Measurements from ENCODE around the gene SRP54.
A peak's percentile ranks its signal among the peaks of the same experiment; 100 is the strongest.
"Not testable (repeated sequence)": the region's sequence is repeated elsewhere in the genome, so short reads cannot be mapped to it uniquely, and the experiment has no call there.

The SRP54 gene

GRCh38 chr14:35046751-35047536, 64.2 kb downstream of the SRP54 start:
- DNase-seq, result peak in 25 of 51 donors; percentile 11 to 72 (median 53)

GRCh38 chr14:35047976-35048513, 65.3 kb downstream of the SRP54 start:
- DNase-seq, result no peak

GRCh38 chr14:35050652-35051051, 67.9 kb downstream of the SRP54 start:
- no peak for DNase-seq

GRCh38 chr14:35051796-35052195, 69.0 kb downstream of the SRP54 start:
- no peak for DNase-seq

- no peak for DNase-seq
Measured at GRCh38 chr14:35052637-35053036, 69.8 kb downstream of the SRP54 start.

- not testable (repeated sequence) for DNase-seq
Measured at GRCh38 chr14:35061113-35061791, 78.5 kb downstream of the SRP54 start.

GRCh38 chr14:35065731-35066130, 82.9 kb downstream of the SRP54 start:
- not testable (repeated sequence) for DNase-seq

GRCh38 chr14:35068238-35069012, 85.6 kb downstream of the SRP54 start:
- DNase-seq, result no peak

- DNase-seq, result no peak
Measured at GRCh38 chr14:35072226-35072625, 89.4 kb downstream of the SRP54 start.

GRCh38 chr14:35073486-35073885, 90.7 kb downstream of the SRP54 start:
- no peak for DNase-seq

- DNase-seq, result no peak
Measured at GRCh38 chr14:35078082-35078481, 95.3 kb downstream of the SRP54 start.
